ENCODE measurements around the gene MYO1D.

- no peak for TF ChIP-seq MAX (IDR thresholded peaks at IDR 0.05)
- TF ChIP-seq POLR2A (IDR thresholded peaks at IDR 0.05; ENCODE audit: borderline replicate concordance, extremely low read depth, insufficient read depth, insufficient read length), result no peak
These were observed 40.2 kb upstream of the MYO1D start for GRCh38 chr17:32917081-32917480.

Measured in HCT116 (cell line).